Calu3 (cell line): ENCODE measurements around the gene ATP5MK. TPM values are rescaled to one million over a fixed set of nuclear protein-coding genes. Genes with fewer than 3 reads are reported as not detected.
"Not testable (repeated sequence)": the region's sequence is repeated elsewhere in the genome, so short reads cannot be mapped to it uniquely, and the experiment has no call there.

Experiments used
- BruUV-seq: library from RNA; stranded (reverse); fragments of 400-500 nt; replicated peaks from 2 replicates; lab custom pipeline; 2021; lab: Mats Ljungman, UMichigan
- CTCF ChIA-PET: fragments of 300-600 bp; sonication (Branson Sonifier 250); formaldehyde crosslinking; loops from one replicate; lab custom pipeline; 2022; ENCODE audit warnings: antibody characterized with exemption; lab: Charles Lee
- DNase-seq: peaks from one replicate; pipeline ENCODE4 v3.0.0; 2022
- H3K27ac Mint-ChIP-seq: one replicate; pipeline ENCODE4 v1.8.0; 2022; ENCODE audit warnings: mixed read lengths; ENCODE audit not compliant: unreplicated experiment
- H3K27me3 Mint-ChIP-seq: one replicate; pipeline ENCODE4 v1.8.0; 2022; ENCODE audit warnings: mixed read lengths; ENCODE audit not compliant: unreplicated experiment
- H3K36me3 Mint-ChIP-seq: one replicate; pipeline ENCODE4 v1.8.0; 2022; ENCODE audit warnings: mild to moderate bottlenecking, moderate library complexity, mixed read lengths; ENCODE audit not compliant: insufficient read depth, unreplicated experiment
- H3K4me1 Mint-ChIP-seq: one replicate; pipeline ENCODE4 v1.8.0; 2022; ENCODE audit warnings: mild to moderate bottlenecking, low read depth, mixed read lengths; ENCODE audit not compliant: unreplicated experiment
- H3K4me3 Mint-ChIP-seq: one replicate; pipeline ENCODE4 v1.8.0; 2022; ENCODE audit warnings: mild to moderate bottlenecking, low read depth, moderate library complexity, mixed read lengths; ENCODE audit not compliant: unreplicated experiment
- H3K9me3 Mint-ChIP-seq: one replicate; pipeline ENCODE4 v1.8.0; 2022; ENCODE audit warnings: low read depth, mixed read lengths; ENCODE audit not compliant: unreplicated experiment
- intact Hi-C: fragments of 100-400 bp; cut with micrococcal nuclease; formaldehyde crosslinking; loops from one replicate; pipeline ENCODE4 v1.10.0; 2022; ENCODE audit not compliant: unreplicated experiment
- total RNA-seq: library from RNA; stranded (reverse); gene quantifications from 2 replicates; pipeline ENCODE4 v1.2.3, GENCODE V29; 2022
- TF ChIP-seq, protein P1 (sequence below): fragments of 200-600 bp; IDR thresholded peaks from one replicate; pipeline ENCODE4 v1.8.0; 2022; ENCODE audit warnings: antibody characterized with exemption; ENCODE audit not compliant: unreplicated experiment

Gene ATP5MK
- total RNA-seq, 1 experiment from 2014 or later = 203 TPM

DNA sequence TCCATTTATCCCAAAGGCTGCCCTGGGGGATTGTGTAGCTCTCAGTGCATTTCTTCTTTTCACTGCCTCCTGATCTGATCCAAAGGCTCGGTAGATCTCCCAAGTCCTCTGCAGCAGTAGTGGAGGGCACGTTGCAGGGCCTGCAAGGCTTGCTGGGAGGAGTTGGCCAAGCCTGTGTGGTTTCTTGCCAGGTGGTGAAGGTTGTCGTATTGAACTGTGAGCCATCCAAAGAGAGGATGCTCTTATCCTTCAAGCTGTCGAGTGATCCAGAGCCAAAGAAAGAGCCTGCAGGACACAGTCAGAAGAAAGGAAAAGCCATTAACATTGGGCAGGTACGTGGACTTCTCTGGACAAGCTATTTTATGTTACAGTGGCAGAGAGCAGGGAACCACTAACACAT, 21.3 kb upstream of the ATP5MK start:
- no peak for DNase-seq
- Mint-ChIP-seq H3K27me3 (no peaks in the 10 kb centered on the region), H3K4me1 (no peaks in the 10 kb centered on the region), H3K4me3 (no peak overlapping the region), H3K27ac (no peak overlapping the region), H3K9me3 (no peaks in the 10 kb centered on the region), H3K36me3 (peaks cover 41% of the 10 kb centered on the region)
- intact Hi-C loops = loop anchor here (1.0 to 5.0 kb wide), 2 partner anchors 69 to 175 kb away; no protein-coding TSS in a partner anchor
- no TSS peak for BruUV-seq
- TF ChIP-seq, protein P1, sequence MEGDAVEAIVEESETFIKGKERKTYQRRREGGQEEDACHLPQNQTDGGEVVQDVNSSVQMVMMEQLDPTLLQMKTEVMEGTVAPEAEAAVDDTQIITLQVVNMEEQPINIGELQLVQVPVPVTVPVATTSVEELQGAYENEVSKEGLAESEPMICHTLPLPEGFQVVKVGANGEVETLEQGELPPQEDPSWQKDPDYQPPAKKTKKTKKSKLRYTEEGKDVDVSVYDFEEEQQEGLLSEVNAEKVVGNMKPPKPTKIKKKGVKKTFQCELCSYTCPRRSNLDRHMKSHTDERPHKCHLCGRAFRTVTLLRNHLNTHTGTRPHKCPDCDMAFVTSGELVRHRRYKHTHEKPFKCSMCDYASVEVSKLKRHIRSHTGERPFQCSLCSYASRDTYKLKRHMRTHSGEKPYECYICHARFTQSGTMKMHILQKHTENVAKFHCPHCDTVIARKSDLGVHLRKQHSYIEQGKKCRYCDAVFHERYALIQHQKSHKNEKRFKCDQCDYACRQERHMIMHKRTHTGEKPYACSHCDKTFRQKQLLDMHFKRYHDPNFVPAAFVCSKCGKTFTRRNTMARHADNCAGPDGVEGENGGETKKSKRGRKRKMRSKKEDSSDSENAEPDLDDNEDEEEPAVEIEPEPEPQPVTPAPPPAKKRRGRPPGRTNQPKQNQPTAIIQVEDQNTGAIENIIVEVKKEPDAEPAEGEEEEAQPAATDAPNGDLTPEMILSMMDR = no peak
- CTCF ChIA-PET = no interaction called here

DNA sequence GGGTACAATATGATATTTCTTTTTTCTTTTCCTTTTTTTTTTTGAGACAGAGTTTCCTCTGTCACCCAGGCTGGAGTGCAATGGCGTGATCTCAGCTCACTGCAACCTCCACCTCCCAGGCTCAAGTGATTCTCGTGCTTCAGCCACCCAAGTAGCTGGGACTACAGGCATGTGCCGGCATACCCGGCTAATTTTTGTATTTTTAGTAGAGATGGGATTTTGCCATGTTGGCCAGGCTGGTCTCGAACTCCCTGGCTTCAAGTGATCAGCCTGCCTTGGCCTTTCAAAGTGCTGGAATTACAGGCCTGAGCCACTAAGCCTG, 20.8 kb upstream of the ATP5MK start:
- H3K36me3 Mint-ChIP-seq = peaks cover 41% of the 10 kb centered on the region
- intact Hi-C loops = loop anchor here (1.0 to 5.0 kb wide), 2 partner anchors 69 to 175 kb away; no protein-coding TSS in a partner anchor
- H3K4me3 Mint-ChIP-seq = not testable (repeated sequence)

DNA sequence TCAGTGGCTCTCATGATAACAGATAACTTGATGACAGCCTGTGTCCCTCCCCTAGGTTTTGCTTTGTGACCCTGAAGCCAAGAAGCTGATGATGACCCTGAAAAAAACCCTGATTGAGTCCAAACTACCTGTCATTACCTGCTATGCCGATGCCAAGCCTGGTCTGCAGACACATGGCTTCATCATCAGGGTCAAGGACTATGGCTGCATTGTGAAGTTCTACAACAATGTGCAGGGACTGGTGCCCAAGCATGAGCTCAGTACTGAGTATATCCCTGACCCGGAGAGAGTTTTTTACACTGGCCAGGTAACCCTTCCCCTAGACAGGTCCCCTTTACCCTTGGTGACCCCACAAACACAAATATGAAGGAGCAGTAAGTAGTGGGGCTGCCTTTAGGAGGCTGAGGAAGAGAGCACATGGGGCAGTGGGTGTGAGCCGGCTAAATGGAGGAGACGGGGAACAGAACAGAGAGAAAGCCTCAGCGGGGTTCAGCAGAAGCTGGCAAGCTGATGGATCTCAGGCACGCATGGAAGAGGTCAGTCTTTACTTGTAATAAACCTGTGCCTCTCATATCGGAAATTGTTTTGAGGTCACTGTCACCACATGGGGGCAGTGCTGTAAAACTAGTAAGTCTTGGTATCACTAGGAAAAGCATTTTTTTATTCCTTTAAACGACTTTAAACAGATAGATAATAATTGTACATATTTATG, 20.3 kb upstream of the ATP5MK start:
- no peak overlapping the region for H3K27ac Mint-ChIP-seq
- no TSS peak for BruUV-seq
- peaks cover 41% of the 10 kb centered on the region for H3K36me3 Mint-ChIP-seq
- DNase-seq = peak; percentile 43
- no peaks in the 10 kb centered on the region for H3K9me3 Mint-ChIP-seq
- H3K4me1 Mint-ChIP-seq = no peaks in the 10 kb centered on the region
- CTCF ChIA-PET = no interaction called here
- TF ChIP-seq, protein P1 = peak; percentile 22
- intact Hi-C loops = loop anchor here (1.0 to 5.0 kb wide), 2 partner anchors 70 to 176 kb away; no protein-coding TSS in a partner anchor
- H3K4me3 Mint-ChIP-seq = no peak overlapping the region
- H3K27me3 Mint-ChIP-seq = no peaks in the 10 kb centered on the region

More for the DNA sequence above, 20.8 kb upstream of the ATP5MK start:
- H3K27me3 Mint-ChIP-seq, BruUV-seq, H3K4me1 Mint-ChIP-seq, DNase-seq, H3K27ac Mint-ChIP-seq, CTCF ChIA-PET, H3K9me3 Mint-ChIP-seq: not testable (repeated sequence)
- TF ChIP-seq, protein P1 = peak; percentile 4

DNA sequence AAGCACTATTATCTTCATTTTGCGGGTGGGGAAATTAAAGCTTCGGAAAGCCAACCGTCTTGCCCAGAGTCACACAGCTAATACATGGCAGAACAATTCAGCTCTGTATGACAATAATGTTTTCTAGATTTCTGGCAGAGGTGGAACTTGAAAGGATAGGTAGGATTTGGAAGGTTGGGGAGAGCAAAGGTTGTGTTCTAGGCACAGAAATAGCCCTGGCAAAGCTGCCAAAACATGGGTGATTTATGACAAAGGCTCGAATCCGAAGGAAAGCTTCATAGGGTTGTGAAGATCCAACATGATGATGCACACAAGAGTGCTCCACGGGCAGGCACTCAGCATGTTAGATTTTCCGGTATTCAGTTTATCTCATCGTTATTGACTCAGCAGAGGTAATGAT, 19.3 kb upstream of the ATP5MK start:
- no peak for DNase-seq
- Mint-ChIP-seq H3K4me3 (no peak overlapping the region), H3K36me3 (peaks cover 41% of the 10 kb centered on the region), H3K27ac (no peak overlapping the region), H3K9me3 (no peaks in the 10 kb centered on the region), H3K27me3 (no peaks in the 10 kb centered on the region), H3K4me1 (no peaks in the 10 kb centered on the region)
- BruUV-seq = no TSS peak
- intact Hi-C loops = loop anchor here (5.0 kb wide), 1 partner anchor 177 kb away; no protein-coding TSS in a partner anchor
- TF ChIP-seq, protein P1 = no peak
- CTCF ChIA-PET = no interaction called here
